NCI-H748 (cell line): ENCODE results near the gene RASAL1.
A peak's percentile ranks its signal among the peaks of the same experiment; 100 is the strongest.
"Not testable (repeated sequence)": the region's sequence is repeated elsewhere in the genome, so short reads cannot be mapped to it uniquely, and the experiment has no call there.

Experiments used
- DNase-seq: peaks from one replicate; lab custom pipeline; 2025; ENCODE audit not compliant: unreplicated experiment; lab: John Stamatoyannopoulos, UW

The RASAL1 gene

GRCh38 chr12:113119980-113120669, 15.4 kb downstream of the RASAL1 start:
- DNase-seq: peak; percentile 80

- DNase-seq: no peak
Measured at GRCh38 chr12:113118142-113118541, 17.4 kb downstream of the RASAL1 start.

GRCh38 chr12:113117684-113118083, 17.9 kb downstream of the RASAL1 start:
- DNase-seq: not testable (repeated sequence)

- no peak for DNase-seq
Measured at GRCh38 chr12:113116875-113117274, 18.7 kb downstream of the RASAL1 start.

- no peak for DNase-seq
Measured at GRCh38 chr12:113115455-113116126, 20.0 kb downstream of the RASAL1 start.

- DNase-seq: no peak
Measured at GRCh38 chr12:113114447-113115178, 20.9 kb downstream of the RASAL1 start.

- DNase-seq: no peak
Measured at GRCh38 chr12:113113397-113113796, 22.2 kb downstream of the RASAL1 start.

- DNase-seq: no peak
Measured at GRCh38 chr12:113112043-113112899, 23.3 kb downstream of the RASAL1 start.

- no peak for DNase-seq
Measured at GRCh38 chr12:113111247-113111646, 24.3 kb downstream of the RASAL1 start.

GRCh38 chr12:113109872-113110599, 25.5 kb downstream of the RASAL1 start:
- DNase-seq: no peak

- DNase-seq: no peak
Measured at GRCh38 chr12:113109360-113109759, 26.2 kb downstream of the RASAL1 start.

- no peak for DNase-seq
Measured at GRCh38 chr12:113108308-113108707, 27.3 kb downstream of the RASAL1 start.

GRCh38 chr12:113106361-113106760, 29.2 kb downstream of the RASAL1 start:
- DNase-seq: no peak

- no peak for DNase-seq
Measured at GRCh38 chr12:113105606-113106271, 29.8 kb downstream of the RASAL1 start.

GRCh38 chr12:113104953-113105510, 30.5 kb downstream of the RASAL1 start:
- DNase-seq: no peak

- no peak for DNase-seq
Measured at GRCh38 chr12:113103756-113104450, 31.7 kb downstream of the RASAL1 start.

- no peak for DNase-seq
Measured at GRCh38 chr12:113102811-113103210, 32.8 kb downstream of the RASAL1 start.

GRCh38 chr12:113101751-113102150, 33.8 kb downstream of the RASAL1 start:
- no peak for DNase-seq

GRCh38 chr12:113099764-113100163, 35.8 kb downstream of the RASAL1 start:
- DNase-seq: no peak
